CD4-positive, alpha-beta T cell treated with Interleukin-2 at 100 ng/mL for 4 hours (primary cell): ENCODE measurements around the gene RASGRP4.

ENCODE experiments used
- DNase-seq: peaks from one replicate; pipeline ENCODE4 v3.0.0-alpha.2; 2020; ENCODE audit warnings: low spot score

The RASGRP4 gene

GRCh38 chr19:38445362-38445761 lies 19.3 kb upstream of the RASGRP4 start:
- DNase-seq, result no peak

- DNase-seq, result no peak
Measured at GRCh38 chr19:38444026-38444425, 18.0 kb upstream of the RASGRP4 start.

GRCh38 chr19:38443458-38443999 lies 17.5 kb upstream of the RASGRP4 start:
- no peak for DNase-seq

- no peak for DNase-seq
Measured at GRCh38 chr19:38442736-38443135, 16.7 kb upstream of the RASGRP4 start.

GRCh38 chr19:38441657-38442348 lies 15.8 kb upstream of the RASGRP4 start:
- DNase-seq, result no peak

- no peak for DNase-seq
Measured at GRCh38 chr19:38440592-38440991, 14.6 kb upstream of the RASGRP4 start.

- DNase-seq, result no peak
Measured at GRCh38 chr19:38437917-38438316, 11.9 kb upstream of the RASGRP4 start.

- no peak for DNase-seq
Measured at GRCh38 chr19:38437295-38437694, 11.3 kb upstream of the RASGRP4 start.

GRCh38 chr19:38434549-38435051 lies 8.6 kb upstream of the RASGRP4 start:
- no peak for DNase-seq

- DNase-seq, result peak; percentile 38
Measured at GRCh38 chr19:38433268-38433733, 7.3 kb upstream of the RASGRP4 start, which contains the start of gene RYR1. TSS of gene RYR1 (plus strand) at chr19:38433691. CDS start at chr19:38433830, 139 bp downstream.

GRCh38 chr19:38430931-38431330 lies 4.9 kb upstream of the RASGRP4 start:
- DNase-seq, result no peak

GRCh38 chr19:38429811-38430156 lies 3.8 kb upstream of the RASGRP4 start:
- DNase-seq, result no peak

- DNase-seq, result no peak
Measured at GRCh38 chr19:38429055-38429810, 3.2 kb upstream of the RASGRP4 start.

- peak; percentile 40 for DNase-seq
Measured at GRCh38 chr19:38427035-38427677, 1.1 kb upstream of the RASGRP4 start.

GRCh38 chr19:38425222-38425809 lies 703 bp downstream of the RASGRP4 start:
- no peak for DNase-seq

- DNase-seq, result no peak
Measured at GRCh38 chr19:38424272-38424671, 1.7 kb downstream of the RASGRP4 start.

GRCh38 chr19:38422438-38422837 lies 3.6 kb downstream of the RASGRP4 start:
- DNase-seq, result no peak

- DNase-seq, result no peak
Measured at GRCh38 chr19:38421856-38422255, 4.2 kb downstream of the RASGRP4 start.

- DNase-seq, result no peak
Measured at GRCh38 chr19:38420935-38421334, 5.1 kb downstream of the RASGRP4 start.

- peak; percentile 63 for DNase-seq
Measured at GRCh38 chr19:38417544-38418506, 8.2 kb downstream of the RASGRP4 start.

- DNase-seq, result no peak
Measured at GRCh38 chr19:38417146-38417543, 8.9 kb downstream of the RASGRP4 start.
